ENCODE measurements around the gene HSPA8. TPM values are rescaled to one million over a fixed set of nuclear protein-coding genes. Genes with fewer than 3 reads are reported as not detected.

HSPA8 gene
- total and polyA plus RNA-seq, 10 of the 15 experiments (the other 5 are each of a cell fraction or from before 2014, with no cell fraction given) = 1,190 to 3,205 (median 2,045) TPM

DNA sequence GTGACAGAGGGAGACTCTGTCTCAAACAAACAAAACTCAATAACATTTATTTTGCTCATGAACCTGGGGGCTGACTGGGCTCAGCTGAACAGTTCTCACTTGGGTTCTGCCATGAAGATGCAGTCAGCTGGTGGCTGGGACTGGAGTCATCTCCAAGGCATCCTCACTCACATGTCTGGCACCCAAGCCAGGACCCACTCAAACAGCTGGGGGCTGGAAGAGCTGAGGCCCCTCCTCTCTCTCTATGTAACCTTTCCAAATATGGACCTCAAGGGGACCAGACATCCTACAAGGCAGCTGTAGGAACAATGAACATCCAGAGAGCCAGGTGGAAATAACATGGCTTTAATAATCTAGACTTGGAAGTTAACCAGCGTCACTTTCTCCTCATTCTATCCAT, 16.8 kb downstream of the HSPA8 start:
- no peak overlapping the region for H3K9ac ChIP-seq (ENCODE audit: control insufficient read depth, insufficient read depth, low read length)
- H3K4me3 ChIP-seq = no peak overlapping the region
- ChIA-PET CTCF (interaction anchor here (0.8 to 4.7 kb wide), 4 partner anchors 10 to 126 kb away, joined by 3 to 54 read pairs (median 9); no protein-coding TSS in a partner anchor), POLR2A (no interaction called here), SMC1A (ENCODE audit: uncharacterized antibody, unreplicated experiment) (interaction anchor here (2.8 kb wide), 1 partner anchor 12 kb away, joined by 12 read pairs; no protein-coding TSS in a partner anchor), RAD21 (ENCODE audit: unreplicated experiment) (interaction anchor here (1.4 kb wide), 1 partner anchor 9 kb away, joined by 4 read pairs; no protein-coding TSS in a partner anchor)
- H4K20me1 ChIP-seq (ENCODE audit: control insufficient read depth, insufficient read depth) = no peaks in the 10 kb centered on the region
- no peaks in the 10 kb centered on the region for H3K9me3 ChIP-seq (replicated peaks; ENCODE audit: control insufficient read depth, insufficient read depth, low read length)
- DNase-seq (ENCODE audit: low read depth, low spot score) (no peak), ATAC-seq (no peak), FAIRE-seq (no peak)
- no peaks in the 10 kb centered on the region for H3K4me1 ChIP-seq (ENCODE audit: control insufficient read depth, insufficient read depth, low read length)
- H2AFZ ChIP-seq (ENCODE audit: control insufficient read depth, low read depth, low read length) = no peak overlapping the region
- H3K4me2 ChIP-seq (ENCODE audit: control insufficient read depth, insufficient read depth) = no peak overlapping the region
- intact Hi-C loops (cut with micrococcal nuclease; ENCODE audit: unreplicated experiment) = no loop called here
- H3K27ac ChIP-seq (ENCODE audit: control insufficient read depth, insufficient read depth) = no peak overlapping the region
- no peaks in the 10 kb centered on the region for H3K36me3 ChIP-seq (ENCODE audit: control insufficient read depth in 2 of 2, insufficient read depth in 2 of 2, low read length in 1 of 2)
- BruUV-seq (replicated peaks) = no TSS peak
- H3K27me3 ChIP-seq (replicated peaks in 1 of 2; ENCODE audit: control insufficient read depth in 2 of 2, insufficient read depth in 2 of 2, low read length in 1 of 2) = no peaks in the 10 kb centered on the region
- no peaks in the 10 kb centered on the region for H3K79me2 ChIP-seq (ENCODE audit: control insufficient read depth, insufficient read depth, low read length)
- TF ChIP-seq NBN (IDR thresholded peaks at IDR 0.05) (no peak), CBFB (IDR thresholded peaks at IDR 0.05; ENCODE audit: low read depth) (no peak), BHLHE40 (IDR thresholded peaks at IDR 0.05; ENCODE audit: borderline replicate concordance in 1 of 2, low read depth in 2 of 2, low read length in 1 of 2) (no peak), NR2C1 (IDR thresholded peaks at IDR 0.05) (no peak), ESRRA (IDR thresholded peaks at IDR 0.05; ENCODE audit: low read length) (no peak), YBX1 (IDR thresholded peaks at IDR 0.05) (no peak), RBBP5 (conservative IDR thresholded peaks at IDR 0.05) (no peak), BCL11A (IDR thresholded peaks at IDR 0.05; ENCODE audit: low read depth, low read length) (no peak), RB1 (IDR thresholded peaks at IDR 0.05; ENCODE audit: borderline replicate concordance) (no peak), NRF1 (conservative IDR thresholded peaks at IDR 0.05; ENCODE audit: low read depth, low read length) (no peak)
- TF ChIP-seq, protein P1, sequence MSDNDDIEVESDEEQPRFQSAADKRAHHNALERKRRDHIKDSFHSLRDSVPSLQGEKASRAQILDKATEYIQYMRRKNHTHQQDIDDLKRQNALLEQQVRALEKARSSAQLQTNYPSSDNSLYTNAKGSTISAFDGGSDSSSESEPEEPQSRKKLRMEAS (IDR thresholded peaks at IDR 0.05; ENCODE audit: low read depth, low read length) = no peak
- TF ChIP-seq, protein P2, sequence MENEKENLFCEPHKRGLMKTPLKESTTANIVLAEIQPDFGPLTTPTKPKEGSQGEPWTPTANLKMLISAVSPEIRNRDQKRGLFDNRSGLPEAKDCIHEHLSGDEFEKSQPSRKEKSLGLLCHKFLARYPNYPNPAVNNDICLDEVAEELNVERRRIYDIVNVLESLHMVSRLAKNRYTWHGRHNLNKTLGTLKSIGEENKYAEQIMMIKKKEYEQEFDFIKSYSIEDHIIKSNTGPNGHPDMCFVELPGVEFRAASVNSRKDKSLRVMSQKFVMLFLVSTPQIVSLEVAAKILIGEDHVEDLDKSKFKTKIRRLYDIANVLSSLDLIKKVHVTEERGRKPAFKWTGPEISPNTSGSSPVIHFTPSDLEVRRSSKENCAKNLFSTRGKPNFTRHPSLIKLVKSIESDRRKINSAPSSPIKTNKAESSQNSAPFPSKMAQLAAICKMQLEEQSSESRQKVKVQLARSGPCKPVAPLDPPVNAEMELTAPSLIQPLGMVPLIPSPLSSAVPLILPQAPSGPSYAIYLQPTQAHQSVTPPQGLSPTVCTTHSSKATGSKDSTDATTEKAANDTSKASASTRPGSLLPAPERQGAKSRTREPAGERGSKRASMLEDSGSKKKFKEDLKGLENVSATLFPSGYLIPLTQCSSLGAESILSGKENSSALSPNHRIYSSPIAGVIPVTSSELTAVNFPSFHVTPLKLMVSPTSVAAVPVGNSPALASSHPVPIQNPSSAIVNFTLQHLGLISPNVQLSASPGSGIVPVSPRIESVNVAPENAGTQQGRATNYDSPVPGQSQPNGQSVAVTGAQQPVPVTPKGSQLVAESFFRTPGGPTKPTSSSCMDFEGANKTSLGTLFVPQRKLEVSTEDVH (IDR thresholded peaks at IDR 0.05; ENCODE audit: low read depth, partially characterized antibody) = no peak
- TF ChIP-seq, protein P3, sequence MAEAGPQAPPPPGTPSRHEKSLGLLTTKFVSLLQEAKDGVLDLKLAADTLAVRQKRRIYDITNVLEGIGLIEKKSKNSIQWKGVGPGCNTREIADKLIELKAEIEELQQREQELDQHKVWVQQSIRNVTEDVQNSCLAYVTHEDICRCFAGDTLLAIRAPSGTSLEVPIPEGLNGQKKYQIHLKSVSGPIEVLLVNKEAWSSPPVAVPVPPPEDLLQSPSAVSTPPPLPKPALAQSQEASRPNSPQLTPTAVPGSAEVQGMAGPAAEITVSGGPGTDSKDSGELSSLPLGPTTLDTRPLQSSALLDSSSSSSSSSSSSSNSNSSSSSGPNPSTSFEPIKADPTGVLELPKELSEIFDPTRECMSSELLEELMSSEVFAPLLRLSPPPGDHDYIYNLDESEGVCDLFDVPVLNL (IDR thresholded peaks at IDR 0.05; ENCODE audit: low read depth, low read length) = no peak
- in situ Hi-C loops (cut with MboI) = no loop called here
- WGBS (ENCODE audit: insufficient coverage, insufficient replicate concordance, low lambda C conversion rate, missing lambda C conversion rate) = 100% methylated on average over 1 of the region's 1 CpG

All from GM12878 (cell line).